ENCODE measurements around the gene MTHFSD.

Gene MTHFSD

DNA sequence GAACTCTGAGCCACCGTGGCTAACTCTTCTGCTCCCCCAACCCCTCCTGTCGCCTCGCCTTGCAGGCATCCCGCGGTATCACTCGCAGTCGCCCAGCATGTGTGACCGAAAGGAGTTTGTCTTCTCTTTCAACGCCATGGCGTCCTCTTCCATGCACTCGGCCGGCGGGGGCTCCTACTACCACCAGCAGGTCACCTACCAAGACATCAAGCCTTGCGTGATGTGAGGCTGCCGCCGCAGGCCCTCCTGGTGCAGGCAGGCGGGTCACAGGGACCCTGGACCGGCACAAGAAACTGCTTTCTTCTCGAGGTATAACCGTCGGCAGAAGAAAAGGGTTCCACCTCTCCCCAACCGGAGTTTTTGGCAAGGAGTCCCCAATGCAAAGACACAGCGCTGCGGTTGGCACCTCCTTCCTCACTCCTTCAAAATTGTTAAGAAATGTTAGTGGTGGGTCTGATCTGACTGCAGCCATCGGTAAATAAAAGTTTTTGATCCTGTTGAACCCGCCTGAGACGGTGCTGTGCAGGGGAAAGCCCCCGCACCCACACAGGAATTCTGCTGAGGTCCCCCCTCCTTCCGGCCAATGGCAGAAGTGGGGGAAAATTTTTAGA is 42.1 kb downstream of the MTHFSD start:
- peak; percentile 46 for DNase-seq

DNA sequence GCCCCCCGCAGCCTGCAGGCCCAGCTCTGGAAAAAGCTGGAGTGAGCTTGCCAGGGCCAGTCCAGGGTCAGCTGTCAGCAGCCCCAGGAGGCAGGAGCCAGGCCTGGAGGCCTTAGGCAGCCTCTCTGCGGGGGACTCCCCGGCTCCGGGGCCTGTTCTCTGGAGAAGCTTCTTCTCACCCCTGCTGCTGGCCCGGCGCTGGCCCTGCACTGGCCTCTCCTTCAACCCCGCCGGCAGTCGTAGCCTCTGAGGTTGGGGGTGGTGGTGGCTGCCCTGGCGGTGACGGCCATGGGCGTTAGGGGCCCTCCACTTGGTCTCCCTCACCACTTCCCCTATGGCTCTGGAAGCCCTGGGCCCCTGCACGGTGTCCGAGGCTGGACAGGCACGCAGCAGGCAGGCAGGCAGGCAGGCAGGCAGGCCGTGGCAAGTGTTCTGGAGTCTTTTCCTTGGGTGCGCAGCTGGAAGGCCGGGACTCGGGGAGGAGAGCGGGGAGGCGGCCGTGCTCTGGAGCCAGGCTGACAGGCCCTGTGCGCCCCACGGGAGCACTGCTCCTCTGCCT is 42.7 kb downstream of the MTHFSD start:
- peak; percentile 73 for DNase-seq

DNA sequence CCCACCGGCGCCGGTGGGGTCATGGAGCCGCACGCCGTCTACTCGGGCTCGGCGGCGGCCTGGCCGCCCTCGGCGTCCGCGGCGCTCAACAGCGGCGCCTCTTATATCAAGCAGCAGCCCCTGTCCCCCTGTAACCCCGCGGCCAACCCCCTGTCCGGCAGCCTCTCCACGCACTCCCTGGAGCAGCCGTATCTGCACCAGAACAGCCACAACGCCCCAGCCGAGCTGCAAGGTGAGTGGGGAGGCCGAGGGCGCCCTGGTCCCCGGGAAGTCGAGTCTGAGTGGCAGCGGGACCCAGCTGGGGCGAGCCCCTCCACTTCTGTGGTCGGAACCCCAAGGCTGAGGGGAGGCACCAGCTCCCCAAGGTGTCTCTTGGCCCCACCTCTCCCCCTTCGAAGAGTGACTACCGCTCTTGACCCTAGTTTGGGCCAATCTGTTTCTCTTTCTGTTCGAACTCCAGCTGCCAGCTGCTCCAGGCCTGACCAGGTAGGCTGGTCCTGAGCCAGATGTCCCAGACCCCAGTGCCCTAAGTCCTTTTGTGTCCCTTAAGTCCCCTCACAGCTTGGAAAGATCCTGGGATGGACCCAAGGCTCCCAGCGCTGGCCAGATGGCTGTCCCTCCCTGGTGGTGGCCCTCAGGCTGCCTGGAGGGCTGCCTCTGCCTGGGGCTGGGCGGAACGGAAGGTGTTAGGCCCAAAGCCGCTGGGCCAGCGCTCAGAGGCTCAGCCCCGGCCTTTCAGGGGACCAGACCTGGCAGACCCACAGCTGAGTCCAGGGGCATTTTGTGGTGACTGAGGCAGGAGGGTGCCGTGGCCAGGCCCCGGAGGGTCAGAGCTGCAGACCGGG is 43.5 kb downstream of the MTHFSD start:
- DNase-seq: peak; percentile 65

DNA sequence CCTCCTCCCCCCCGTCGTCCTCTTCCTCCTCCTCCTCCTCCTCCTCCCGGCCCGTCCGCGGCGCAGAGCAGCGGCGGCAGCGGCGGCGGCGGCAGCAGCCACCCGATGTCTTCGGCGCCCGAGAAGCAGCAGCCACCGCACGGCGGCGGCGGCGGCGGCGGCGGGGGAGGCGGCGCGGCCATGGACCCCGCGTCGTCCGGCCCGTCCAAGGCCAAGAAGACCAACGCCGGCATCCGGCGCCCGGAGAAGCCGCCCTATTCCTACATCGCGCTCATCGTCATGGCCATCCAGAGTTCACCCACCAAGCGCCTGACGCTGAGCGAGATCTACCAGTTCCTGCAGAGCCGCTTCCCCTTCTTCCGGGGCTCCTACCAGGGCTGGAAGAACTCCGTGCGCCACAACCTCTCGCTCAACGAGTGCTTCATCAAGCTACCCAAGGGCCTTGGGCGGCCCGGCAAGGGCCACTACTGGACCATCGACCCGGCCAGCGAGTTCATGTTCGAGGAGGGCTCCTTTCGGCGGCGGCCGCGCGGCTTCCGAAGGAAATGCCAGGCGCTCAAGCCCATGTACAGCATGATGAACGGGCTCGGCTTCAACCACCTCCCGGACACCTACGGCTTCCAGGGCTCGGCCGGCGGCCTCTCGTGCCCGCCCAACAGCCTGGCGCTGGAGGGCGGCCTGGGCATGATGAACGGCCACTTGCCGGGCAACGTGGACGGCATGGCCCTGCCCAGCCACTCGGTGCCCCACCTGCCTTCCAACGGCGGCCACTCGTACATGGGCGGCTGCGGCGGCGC is 44.4 kb downstream of the MTHFSD start, which contains the start of gene FOXF1:
FOXF1 (plus strand) TSS at position 63 of the 797 bp plus-strand sequence; CDS start at position 106, 43 bp downstream.
- peak; percentile 54 for DNase-seq

DNA sequence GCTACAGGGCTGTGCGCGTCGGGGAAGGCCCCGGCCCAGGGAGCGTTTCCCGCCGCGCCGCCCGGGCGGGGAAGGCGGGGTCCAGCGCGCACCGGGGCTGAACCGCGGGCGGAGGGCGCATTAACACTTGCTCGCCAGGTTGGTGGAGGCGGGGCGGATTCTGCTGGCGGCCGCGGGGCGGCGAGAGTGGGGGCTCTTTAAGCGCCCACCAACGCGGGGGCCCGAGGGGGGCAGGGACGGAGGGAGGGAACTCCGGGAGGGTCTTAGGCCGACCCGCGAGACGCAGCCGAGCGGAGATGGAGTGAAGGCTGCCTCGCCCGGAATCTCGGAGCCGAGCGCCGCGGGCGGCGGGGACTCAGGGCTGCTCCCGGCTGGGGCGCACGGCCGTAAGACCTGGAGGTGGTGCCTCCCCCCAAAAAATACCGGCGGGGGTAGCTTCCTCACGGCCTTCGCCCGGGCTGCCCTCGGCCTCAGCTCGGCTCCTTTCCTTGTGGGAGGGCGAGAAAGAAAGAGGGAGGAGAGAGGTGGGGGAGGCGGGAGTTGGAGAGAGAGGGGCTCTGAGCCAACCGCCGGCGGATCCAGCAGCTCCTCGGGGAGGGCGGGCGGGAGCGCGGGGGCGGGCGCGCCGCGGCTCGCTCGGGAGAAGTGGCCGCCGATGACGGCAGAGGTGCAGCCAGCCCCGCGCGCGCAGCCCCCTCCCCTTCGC is 45.1 kb downstream of the MTHFSD start:
- peak; percentile 92 for DNase-seq

DNA sequence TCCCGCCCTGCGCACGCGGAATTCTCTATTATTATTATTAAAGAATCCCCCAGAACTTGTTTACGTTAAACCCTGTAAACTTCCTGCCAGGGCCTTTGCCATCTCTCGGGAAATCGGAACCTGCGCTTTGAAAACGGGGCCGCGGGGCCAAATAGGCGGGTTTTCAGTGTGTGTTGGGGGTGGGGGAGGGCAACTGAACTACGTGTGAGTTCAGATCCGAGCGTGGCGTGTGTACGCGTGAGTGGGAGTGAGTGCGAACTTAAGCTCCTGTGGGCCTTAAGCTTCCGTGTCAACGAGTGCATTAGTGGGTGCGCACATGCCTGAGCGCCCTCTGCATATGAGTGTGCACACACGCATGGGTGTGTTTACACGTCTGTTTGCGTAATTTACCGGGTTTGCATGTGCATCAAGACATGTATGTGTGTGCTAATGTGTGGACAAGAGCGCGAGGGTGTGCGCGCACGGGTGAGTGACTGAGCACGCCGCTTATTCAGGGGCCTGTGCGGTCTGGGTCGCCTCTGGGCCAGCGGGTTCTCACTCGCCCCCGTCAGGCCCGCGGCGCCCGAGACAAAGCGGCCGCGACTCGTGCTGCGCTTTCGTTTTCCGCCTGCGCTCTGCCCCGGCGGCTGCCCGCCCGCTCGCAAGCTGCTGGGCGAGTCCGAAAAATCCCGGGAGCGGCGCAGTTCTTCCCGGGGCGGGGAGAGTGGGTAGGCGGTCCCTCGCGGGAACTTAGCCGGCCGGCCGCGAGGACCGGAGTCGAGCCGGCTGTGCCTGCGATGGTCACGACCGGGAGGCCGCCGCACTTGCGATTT is 45.9 kb downstream of the MTHFSD start:
- DNase-seq: peak; percentile 99

DNA sequence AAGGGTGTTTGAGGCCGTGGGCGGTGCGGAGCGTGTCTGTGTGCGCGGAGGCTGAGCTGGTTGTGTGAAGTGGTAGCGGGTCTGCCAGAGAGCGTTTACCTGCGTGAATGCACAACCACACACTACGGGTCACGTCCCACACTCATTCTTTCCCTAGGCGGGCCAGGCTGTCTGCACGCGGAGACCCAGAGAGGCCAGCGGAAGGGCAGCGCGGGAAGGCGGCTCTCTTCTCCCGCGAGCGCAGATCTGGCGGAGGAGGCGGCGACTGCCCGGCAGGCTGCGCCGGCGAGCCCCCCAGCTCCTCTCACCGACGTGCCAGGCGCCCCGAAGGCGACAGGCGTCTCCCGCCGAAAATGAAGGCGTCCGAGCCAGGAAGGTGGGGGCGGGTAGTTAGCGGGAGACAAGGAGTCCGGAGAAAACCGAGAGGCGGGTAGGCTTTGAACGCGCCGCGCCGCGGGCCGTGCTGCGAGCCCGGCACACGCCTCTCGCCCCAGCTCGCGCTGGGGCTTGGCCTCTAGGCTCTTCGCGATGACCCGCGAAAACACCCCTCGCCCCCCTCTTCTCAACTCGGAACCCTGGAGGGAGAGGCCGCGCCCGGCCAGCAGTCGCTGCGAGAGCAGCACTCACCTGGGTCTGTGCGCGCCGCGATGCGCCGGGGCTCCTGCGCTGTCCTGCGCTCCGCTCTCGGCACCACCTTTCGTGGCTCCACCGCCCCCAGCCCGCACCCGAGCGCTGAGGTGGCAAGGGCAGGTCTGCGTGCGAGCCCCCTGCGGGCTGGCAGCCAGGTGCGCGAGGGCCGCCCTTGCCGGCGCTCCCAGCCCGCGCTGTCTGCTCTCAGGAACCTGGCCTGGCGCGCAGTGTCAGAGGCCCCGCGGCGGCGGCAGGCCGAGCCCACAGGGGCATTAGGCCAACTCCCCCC is 46.7 kb downstream of the MTHFSD start:
- DNase-seq: no peak

DNA sequence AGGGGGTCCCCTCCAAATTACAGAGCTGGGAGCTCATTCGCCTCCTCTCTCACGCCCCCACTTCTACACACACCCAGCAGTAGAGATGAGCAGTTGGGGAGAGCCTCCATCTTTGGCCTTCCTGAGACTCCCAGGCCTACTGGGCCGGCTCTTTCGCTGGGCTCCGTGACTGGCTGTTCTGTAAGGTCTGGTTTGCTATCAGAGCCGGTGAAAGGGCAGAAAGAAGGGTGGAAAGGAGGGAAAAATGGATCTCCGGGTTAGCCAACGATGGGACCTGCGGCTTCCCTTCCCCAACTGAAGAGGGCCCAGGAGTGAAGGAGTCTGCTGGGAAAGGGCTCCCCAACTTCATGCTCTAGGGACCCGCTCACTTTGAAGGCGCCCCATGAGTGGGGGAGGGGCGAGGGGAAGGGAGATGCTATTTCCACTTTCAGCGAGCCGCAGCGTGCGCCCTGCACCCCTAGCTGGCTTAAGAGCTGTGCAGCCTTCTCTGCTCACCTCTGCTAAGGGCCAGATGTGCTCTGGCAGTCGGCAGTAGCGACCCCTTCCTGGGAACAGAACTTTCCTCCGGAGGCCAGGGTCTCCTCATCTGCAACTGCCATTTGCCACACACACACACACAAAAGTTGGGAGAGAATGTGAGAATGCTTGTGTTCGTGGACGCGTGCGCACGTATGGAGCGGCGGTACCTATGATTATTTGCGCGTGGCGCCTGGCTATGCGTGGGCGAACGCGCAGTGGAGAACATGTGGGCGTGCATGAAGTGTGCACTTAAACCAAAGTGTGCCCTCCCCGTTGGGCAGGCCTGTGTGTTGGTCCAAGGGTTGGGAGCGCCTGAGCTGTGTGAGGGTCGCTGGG is 47.6 kb downstream of the MTHFSD start:
- no peak for DNase-seq

DNA sequence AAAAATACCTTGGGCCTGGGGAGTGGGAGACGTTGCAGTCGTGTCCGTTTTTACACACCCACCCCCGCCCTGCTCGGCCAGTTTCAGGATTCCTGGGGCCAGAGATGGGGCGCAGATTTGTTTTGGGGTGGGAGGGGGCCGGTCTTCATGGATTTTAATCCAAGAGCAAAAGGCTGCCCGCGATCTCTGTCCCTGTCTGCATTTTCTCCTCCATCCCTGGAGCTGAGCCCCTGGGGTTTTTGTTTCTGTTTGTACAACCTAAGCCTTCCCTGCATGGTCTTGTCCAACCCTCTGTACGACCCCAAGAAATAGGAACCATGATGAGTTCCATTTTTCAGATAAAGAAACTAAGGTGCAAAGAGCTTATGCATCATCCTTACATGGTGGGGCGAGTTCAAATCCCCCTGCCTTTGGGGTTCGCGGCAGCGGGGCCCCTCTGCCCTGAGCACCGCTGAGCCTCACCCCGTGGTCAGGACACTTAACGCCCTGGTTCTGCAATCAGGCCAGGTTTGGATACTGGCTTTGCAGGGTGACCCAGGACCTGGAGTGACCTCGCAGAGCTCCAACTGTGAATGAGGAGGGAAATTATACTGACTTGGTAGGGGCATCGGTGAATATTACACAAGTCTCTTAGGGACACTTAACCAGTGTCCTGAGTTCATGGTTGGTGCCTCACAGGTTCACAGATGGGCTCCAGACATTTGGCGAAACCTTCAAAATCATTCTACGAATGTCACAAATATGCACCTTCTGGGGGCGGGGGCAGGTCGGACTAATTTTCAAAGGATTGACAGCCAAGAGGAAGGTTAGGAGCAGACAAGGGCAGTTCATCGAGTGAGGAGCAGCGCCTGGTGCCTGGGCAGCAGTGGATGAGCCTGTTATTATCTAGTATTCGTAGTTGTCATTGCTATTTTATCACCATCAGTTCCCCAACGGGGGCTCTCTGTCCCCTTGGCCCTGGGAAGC is 48.9 kb downstream of the MTHFSD start:
- no peak for DNase-seq

DNA sequence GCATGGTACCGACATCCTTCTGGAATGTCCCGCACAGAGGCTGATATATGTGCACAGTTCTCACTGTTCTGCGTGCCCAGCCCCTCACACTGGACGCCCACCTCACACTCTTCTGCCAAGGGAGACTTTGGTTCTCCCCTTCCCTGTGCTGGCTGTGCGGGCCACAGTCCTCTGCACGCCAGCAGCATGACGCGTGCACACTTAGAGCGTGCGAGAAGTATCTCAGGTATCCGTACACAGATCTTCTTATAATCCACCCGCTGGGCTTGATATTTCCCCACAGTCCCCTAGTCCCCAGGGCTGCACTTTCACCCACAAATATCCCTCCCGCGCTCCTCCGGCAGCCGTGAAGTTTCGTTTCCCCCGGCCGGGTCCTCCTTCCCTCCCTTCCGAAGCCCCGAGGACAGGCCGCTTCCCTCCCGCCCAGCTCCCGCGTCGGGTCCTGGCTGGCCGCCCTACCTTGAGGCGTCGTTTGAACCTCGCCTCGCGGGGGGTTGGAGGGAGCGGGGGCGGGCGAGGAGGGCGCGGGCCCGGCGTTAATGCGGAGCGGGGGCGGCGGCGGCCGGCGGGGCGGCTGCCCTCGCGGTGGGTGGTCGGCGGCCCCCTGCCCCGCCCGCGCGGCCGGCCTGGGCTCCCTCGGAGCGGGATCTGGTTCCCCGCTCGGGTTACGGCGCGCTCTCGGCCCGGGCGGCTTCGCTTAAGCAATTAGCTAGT is 49.7 kb downstream of the MTHFSD start:
- DNase-seq: no peak

DNA sequence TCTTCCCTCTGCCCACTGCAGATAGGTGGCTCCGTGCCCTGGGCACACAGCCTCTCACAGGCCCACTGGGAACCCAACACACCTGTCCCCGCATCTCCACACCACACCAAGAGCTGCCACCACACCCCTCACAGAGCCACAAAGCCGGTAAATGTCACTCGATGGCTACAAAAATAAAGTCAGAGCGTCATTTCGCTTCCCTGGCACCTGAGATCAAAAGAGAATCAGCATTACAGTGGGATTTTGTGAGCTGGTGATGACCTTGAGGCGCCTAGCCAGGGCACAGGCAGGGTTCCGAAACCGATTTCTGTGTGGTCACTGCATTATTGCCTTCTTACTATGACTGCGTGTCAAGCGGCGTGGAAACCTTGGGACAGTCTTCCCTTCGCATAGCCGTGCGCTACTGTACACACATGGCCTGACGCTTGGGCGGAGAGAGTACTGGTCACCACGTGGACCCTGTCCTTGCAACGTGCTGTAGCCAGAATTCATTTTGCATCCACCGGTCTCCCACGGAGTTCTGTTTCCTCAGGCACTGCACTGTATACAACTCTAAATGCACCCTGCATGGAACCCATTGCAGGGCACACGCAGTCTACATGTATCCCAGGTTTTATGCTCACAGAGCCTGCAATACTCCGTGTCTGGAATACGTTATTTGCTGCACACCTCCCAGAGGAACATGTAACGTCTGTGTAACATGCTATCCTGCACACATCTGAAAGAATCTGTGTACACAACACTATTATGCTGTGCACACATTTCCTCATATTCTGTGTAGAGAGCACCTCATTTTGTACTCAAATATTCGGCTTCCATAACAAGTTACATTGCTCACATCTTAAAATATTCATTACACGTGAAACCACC is 50.5 kb downstream of the MTHFSD start:
- no peak for DNase-seq

DNA sequence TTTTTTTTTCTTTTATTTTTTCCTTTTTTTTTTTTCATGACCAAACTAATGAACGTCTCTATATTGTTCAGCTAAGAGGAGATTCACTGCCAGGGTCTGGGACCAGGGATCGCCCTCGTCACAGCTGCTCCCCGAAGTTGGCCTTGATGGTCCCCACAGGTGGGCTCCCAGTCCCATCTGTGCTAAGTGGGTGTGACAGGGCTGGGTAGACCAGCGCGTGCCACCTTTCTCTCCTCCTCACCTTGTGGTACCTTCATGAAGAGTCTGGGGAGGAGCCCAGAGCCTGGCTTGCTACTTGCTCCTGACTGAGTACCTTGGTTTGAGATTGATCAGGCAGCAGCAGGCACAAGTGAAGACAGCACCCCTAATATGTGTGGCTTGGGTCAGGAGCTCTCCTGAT is 51.2 kb downstream of the MTHFSD start:
- DNase-seq: no peak

DNA sequence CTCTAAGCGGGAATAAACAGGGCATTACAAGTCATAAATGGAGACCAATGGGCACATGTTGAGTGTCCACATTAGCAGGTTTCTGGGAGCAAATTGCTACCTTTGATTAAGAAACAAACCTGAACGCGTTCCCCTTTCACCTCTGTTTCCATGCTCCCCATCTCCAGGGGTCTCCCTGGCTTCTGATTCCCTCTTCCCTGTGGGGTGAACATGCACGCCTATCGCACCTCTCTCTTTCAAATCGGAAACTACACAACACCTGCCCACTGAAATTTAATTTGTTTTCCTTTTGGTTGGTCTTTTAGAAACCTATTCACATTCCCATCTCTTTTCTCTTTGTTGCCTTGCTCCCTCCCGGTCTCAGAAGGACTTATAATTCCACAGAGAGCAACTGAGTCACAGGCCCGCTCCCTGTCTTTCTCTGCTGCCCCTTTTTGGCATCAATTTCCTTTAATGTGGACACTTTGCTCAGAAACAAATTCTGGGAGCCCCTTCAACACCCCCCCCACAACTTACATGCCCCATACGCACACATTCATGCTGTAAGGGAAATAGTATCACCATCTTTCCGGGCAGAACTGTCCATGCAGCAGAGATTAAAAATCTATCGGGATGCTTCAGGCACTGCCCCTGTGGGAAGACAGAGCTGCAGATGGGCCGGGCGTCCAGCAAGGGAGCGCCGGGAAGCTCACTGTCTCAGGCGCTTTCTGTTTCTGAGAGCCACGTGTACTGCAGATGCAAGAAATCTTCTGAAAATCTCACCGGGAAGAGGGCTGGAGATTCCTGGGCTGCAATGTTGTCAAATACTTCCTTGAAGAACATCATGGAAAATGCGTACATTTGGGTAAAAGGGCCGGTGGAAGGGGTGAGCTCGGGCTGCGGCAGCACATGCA is 51.9 kb downstream of the MTHFSD start:
- no peak for DNase-seq

DNA sequence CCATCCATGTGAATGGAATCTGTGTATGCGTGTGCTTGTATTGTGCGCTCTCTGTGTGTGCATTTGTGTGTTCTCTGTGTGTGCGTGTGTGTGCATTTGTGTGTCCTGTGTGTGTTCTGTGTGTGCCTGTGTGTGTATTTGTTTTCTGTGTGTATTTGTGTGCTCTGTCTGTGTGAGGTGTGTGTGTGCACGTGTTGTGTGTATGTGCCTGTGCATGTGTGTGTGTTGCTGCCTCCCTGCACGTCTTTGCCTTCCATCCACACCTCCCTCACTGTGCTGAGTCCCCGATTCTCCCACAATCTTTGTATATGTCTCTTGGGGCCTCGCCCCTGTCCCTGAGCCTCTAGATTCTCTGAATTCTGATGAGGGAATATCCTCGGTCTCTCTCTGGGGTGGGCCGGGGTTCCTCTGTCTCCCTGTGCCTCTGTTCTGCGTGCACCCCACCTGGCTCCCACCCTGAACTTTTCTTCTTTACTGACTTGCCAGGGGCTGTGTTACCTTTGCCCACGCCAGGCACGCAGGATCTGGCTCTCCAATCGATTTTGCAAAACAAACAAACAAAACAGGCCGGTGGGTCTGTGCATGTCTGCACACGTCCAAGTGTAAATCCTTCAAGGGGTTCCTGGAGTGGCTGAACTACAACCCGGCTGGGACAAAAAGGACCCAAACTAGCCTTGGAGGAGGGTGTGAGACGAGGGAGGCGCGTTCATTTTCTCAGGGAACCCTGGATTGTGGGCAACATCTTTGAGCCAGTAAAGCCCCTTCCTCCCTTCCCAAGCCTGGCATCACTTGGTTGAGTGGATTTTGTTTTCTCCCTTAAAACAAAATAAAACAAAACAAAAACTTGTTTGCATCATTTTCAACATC is 52.8 kb downstream of the MTHFSD start:
- DNase-seq: no peak
